ENCODE measurements around the gene CLCN1.

CLCN1 gene

DNA sequence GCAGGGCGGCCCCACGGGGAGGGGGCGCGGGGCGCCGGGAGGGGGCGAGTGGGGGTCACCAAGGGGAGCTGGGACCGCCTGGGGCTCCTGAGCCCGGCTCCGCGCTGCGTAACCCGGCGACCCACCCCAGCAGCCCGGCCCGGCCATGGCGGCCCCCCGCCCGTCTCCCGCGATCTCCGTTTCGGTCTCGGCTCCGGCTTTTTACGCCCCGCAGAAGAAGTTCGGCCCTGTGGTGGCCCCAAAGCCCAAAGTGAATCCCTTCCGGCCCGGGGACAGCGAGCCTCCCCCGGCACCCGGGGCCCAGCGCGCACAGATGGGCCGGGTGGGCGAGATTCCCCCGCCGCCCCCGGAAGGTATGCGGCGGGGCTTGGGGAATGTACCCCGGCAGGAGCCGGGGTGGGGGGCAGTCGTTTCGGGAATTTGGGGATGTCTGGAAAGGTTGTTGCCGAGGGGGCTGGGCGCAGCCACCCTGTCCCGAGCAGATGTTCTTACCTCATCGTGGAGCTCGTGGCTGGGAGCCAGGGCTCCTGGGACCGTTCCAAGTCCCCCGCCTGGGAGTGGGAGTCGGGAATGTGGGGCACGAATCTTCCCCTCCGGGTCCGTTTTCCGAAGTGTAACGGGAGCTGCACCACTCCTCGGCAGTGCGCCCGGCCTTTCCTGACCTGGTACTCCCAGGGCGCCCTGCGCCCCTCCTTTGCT is 65.7 kb downstream of the CLCN1 start:
- H3K79me1 ChIP-seq (ENCODE audit: low read depth, low read length) = peaks cover 4% of the 10 kb centered on the region
- H3K4me1 ChIP-seq (ENCODE audit: control insufficient read depth in 2 of 2, insufficient read depth in 1 of 2, low read depth in 1 of 2, low read length in 2 of 2) = peaks cover 16 to 18% of the 10 kb centered on the region in 2 donors
- H3K27ac ChIP-seq (replicated peaks; ENCODE audit: low read length) = no peak overlapping the region
- H3K4ac ChIP-seq (ENCODE audit: low read length) = no peak overlapping the region
- H2BK15ac ChIP-seq (ENCODE audit: low read length) = no peak overlapping the region
- peak overlapping the region; percentile 76 to 94 for H3K4me3 ChIP-seq (ENCODE audit: low read length in 2 of 2)
- H2BK5ac ChIP-seq (ENCODE audit: low read length) = peak overlapping the region; percentile 79
- peak overlapping the region; percentile 73 for H3K4me2 ChIP-seq (ENCODE audit: insufficient read depth, low read length, poor library complexity, severe bottlenecking)
- no peak overlapping the region for H3K14ac ChIP-seq (ENCODE audit: low read length)
- peak overlapping the region; percentile 72 for H3K9ac ChIP-seq (ENCODE audit: low read depth, low read length, poor library complexity)
- peak overlapping the region; percentile 34 for H2AK5ac ChIP-seq (ENCODE audit: low read depth, low read length)
- H4K8ac ChIP-seq (ENCODE audit: low read depth, low read length) = no peak overlapping the region
- H3K36me3 ChIP-seq (replicated peaks in 1 of 2; ENCODE audit: control insufficient read depth in 2 of 2, insufficient read depth in 2 of 2, low read length in 2 of 2) = peaks cover 8 to 32% of the 10 kb centered on the region in 2 donors
- H3K9me3 ChIP-seq (replicated peaks in 1 of 2; ENCODE audit: control insufficient read depth in 2 of 2, insufficient read depth in 1 of 2, low read depth in 1 of 2, low read length in 2 of 2) = peaks cover 0 to 2% of the 10 kb centered on the region in 2 donors
- DNase-seq (ENCODE audit: low spot score) = no peak
- H3K18ac ChIP-seq (ENCODE audit: low read length) = peak overlapping the region; percentile 93
- no peak overlapping the region for H2BK12ac ChIP-seq (ENCODE audit: low read length)
- no CpG with 5 or more reads among the region's 64 CpGs for WGBS, 2 donors (ENCODE audit: extremely low coverage in 2 of 2, insufficient read length in 2 of 2, insufficient replicate concordance in 1 of 2)
- H4K91ac ChIP-seq (ENCODE audit: low read depth, low read length, poor library complexity) = no peak overlapping the region
- H3K23ac ChIP-seq (ENCODE audit: low read depth, low read length, poor library complexity) = peak overlapping the region; percentile 92
- H3K27me3 ChIP-seq (ENCODE audit: control insufficient read depth in 3 of 3, insufficient read depth in 3 of 3, low read depth in 1 of 3, low read length in 3 of 3) = no peaks in the 10 kb centered on the region
- H2AFZ ChIP-seq (ENCODE audit: low read length) = peak overlapping the region; percentile 96
- no peak overlapping the region for H2BK120ac ChIP-seq (ENCODE audit: low read depth, low read length)

DNA sequence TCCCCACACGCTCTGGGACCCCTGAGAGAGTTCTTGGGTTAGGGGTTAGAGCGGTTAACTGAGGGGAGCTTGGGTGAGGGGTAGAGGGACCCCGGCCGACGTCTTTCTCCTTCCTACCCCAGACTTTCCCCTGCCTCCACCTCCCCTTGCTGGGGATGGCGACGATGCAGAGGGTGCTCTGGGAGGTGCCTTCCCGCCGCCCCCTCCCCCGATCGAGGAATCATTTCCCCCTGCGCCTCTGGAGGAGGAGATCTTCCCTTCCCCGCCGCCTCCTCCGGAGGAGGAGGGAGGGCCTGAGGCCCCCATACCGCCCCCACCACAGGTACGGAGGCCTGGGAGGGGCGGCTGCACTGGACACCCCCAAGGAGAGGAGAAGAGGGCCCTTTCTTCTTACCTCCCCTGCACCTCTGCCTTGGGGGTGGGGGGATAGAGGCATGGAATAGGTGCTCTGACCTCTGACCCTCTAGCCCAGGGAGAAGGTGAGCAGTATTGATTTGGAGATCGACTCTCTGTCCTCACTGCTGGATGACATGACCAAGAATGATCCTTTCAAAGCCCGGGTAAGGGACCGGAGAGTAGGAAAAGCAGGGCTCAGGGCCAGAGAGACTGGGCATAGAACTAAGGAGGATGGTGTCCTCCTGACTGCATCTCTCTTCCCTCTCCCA is 66.3 kb downstream of the CLCN1 start:
- Histone ChIP-seq H3K27ac (replicated peaks; ENCODE audit: low read length) (no peak overlapping the region), H4K8ac (ENCODE audit: low read depth, low read length) (no peak overlapping the region), H2AFZ (ENCODE audit: low read length) (peak overlapping the region; percentile 96), H2BK120ac (ENCODE audit: low read depth, low read length) (no peak overlapping the region), H2BK5ac (ENCODE audit: low read length) (peak overlapping the region; percentile 79), H3K9ac (ENCODE audit: low read depth, low read length, poor library complexity) (peak overlapping the region; percentile 61), H3K27me3 (ENCODE audit: control insufficient read depth in 3 of 3, insufficient read depth in 3 of 3, low read depth in 1 of 3, low read length in 3 of 3) (no peaks in the 10 kb centered on the region), H2AK5ac (ENCODE audit: low read depth, low read length) (peak overlapping the region; percentile 34), H3K23ac (ENCODE audit: low read depth, low read length, poor library complexity) (peak overlapping the region; percentile 44), H2BK12ac (ENCODE audit: low read length) (no peak overlapping the region), H3K4me2 (ENCODE audit: insufficient read depth, low read length, poor library complexity, severe bottlenecking) (peak overlapping the region; percentile 73), H3K14ac (ENCODE audit: low read length) (no peak overlapping the region), H3K9me3 (replicated peaks in 1 of 2; ENCODE audit: control insufficient read depth in 2 of 2, insufficient read depth in 1 of 2, low read depth in 1 of 2, low read length in 2 of 2) (peaks cover 0 to 2% of the 10 kb centered on the region in 2 donors), H3K4ac (ENCODE audit: low read length) (no peak overlapping the region), H3K36me3 (replicated peaks in 1 of 2; ENCODE audit: control insufficient read depth in 2 of 2, insufficient read depth in 2 of 2, low read length in 2 of 2) (peaks cover 8 to 39% of the 10 kb centered on the region in 2 donors), H3K79me1 (ENCODE audit: low read depth, low read length) (peaks cover 4% of the 10 kb centered on the region), H3K4me3 (ENCODE audit: low read length in 2 of 2) (peak overlapping the region; percentile 76 to 94), H3K4me1 (ENCODE audit: control insufficient read depth in 2 of 2, insufficient read depth in 1 of 2, low read depth in 1 of 2, low read length in 2 of 2) (peaks cover 16 to 19% of the 10 kb centered on the region in 2 donors), H2BK15ac (ENCODE audit: low read length) (no peak overlapping the region), H3K18ac (ENCODE audit: low read length) (peak overlapping the region; percentile 93), H4K91ac (ENCODE audit: low read depth, low read length, poor library complexity) (no peak overlapping the region)
- no peak for DNase-seq (ENCODE audit: low spot score)
- no CpG with 5 or more reads among the region's 21 CpGs for WGBS, 2 donors (ENCODE audit: extremely low coverage in 2 of 2, insufficient read length in 2 of 2, insufficient replicate concordance in 1 of 2)

DNA sequence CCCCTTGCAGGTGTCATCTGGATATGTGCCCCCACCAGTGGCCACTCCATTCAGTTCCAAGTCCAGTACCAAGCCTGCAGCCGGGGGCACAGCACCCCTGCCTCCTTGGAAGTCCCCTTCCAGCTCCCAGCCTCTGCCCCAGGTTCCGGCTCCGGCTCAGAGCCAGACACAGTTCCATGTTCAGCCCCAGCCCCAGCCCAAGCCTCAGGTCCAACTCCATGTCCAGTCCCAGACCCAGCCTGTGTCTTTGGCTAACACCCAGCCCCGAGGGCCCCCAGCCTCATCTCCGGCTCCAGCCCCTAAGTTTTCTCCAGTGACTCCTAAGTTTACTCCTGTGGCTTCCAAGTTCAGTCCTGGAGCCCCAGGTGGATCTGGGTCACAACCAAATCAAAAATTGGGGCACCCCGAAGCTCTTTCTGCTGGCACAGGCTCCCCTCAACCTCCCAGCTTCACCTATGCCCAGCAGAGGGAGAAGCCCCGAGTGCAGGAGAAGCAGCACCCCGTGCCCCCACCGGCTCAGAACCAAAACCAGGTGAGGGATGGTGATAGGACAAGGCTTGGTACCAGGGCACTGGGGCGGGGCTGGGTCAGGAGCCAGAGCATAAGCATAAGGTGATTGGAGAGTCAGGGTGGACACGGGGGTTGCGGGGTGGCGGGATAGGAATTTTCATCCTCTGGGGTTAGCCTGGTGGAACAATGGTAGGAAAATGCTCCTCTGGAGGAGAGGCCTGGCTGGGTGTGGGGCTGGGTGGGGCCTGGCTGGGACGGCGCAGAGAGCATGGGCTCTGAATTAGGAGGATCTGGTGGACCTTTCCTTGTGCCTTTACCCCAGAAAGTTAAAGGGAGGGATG is 67.1 kb downstream of the CLCN1 start:
- Histone ChIP-seq H3K27me3 (ENCODE audit: control insufficient read depth in 3 of 3, insufficient read depth in 3 of 3, low read depth in 1 of 3, low read length in 3 of 3) (no peaks in the 10 kb centered on the region), H2AFZ (ENCODE audit: low read length) (no peak overlapping the region), H3K79me1 (ENCODE audit: low read depth, low read length) (peaks cover 7% of the 10 kb centered on the region), H3K23ac (ENCODE audit: low read depth, low read length, poor library complexity) (no peak overlapping the region), H3K14ac (ENCODE audit: low read length) (no peak overlapping the region), H2AK5ac (ENCODE audit: low read depth, low read length) (peak overlapping the region; percentile 40), H2BK15ac (ENCODE audit: low read length) (no peak overlapping the region), H3K4me2 (ENCODE audit: insufficient read depth, low read length, poor library complexity, severe bottlenecking) (peak overlapping the region; percentile 12), H3K9me3 (replicated peaks in 1 of 2; ENCODE audit: control insufficient read depth in 2 of 2, insufficient read depth in 1 of 2, low read depth in 1 of 2, low read length in 2 of 2) (peaks cover 0 to 2% of the 10 kb centered on the region in 2 donors), H3K4me3 (ENCODE audit: low read length in 2 of 2) (peak overlapping the region; percentile 39 to 76), H2BK5ac (ENCODE audit: low read length) (no peak overlapping the region), H4K91ac (ENCODE audit: low read depth, low read length, poor library complexity) (no peak overlapping the region), H3K27ac (replicated peaks; ENCODE audit: low read length) (no peak overlapping the region), H3K4ac (ENCODE audit: low read length) (no peak overlapping the region), H3K18ac (ENCODE audit: low read length) (no peak overlapping the region), H2BK120ac (ENCODE audit: low read depth, low read length) (no peak overlapping the region), H3K9ac (ENCODE audit: low read depth, low read length, poor library complexity) (no peak overlapping the region), H3K4me1 (ENCODE audit: control insufficient read depth in 2 of 2, insufficient read depth in 1 of 2, low read depth in 1 of 2, low read length in 2 of 2) (peaks cover 16 to 19% of the 10 kb centered on the region in 2 donors), H3K36me3 (replicated peaks in 1 of 2; ENCODE audit: control insufficient read depth in 2 of 2, insufficient read depth in 2 of 2, low read length in 2 of 2) (peaks cover 13 to 47% of the 10 kb centered on the region in 2 donors), H4K8ac (ENCODE audit: low read depth, low read length) (no peak overlapping the region), H2BK12ac (ENCODE audit: low read length) (no peak overlapping the region)
- no CpG with 5 or more reads among the region's 15 CpGs for WGBS, 2 donors (ENCODE audit: extremely low coverage in 2 of 2, insufficient read length in 2 of 2, insufficient replicate concordance in 1 of 2)
- no peak for DNase-seq (ENCODE audit: low spot score)

DNA sequence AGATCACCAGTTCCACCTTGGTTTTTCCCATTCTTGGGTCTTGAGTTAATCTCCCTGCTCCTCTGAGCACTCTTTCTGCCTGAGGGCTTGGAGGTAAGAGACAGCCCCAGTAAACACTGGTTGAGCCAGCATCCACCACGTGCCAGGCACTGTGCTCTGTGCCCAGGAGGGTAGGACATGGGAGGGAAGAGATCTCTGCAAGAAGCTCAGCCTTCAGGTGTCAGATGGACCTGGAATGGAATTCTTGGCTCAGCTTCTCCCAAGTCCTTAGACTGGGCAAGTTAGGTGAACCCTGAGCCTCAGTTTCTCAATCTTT is 67.7 kb downstream of the CLCN1 start:
- Histone ChIP-seq H3K4me1 (ENCODE audit: control insufficient read depth in 2 of 2, insufficient read depth in 1 of 2, low read depth in 1 of 2, low read length in 2 of 2) (peaks cover 16 to 19% of the 10 kb centered on the region in 2 donors), H2BK120ac (ENCODE audit: low read depth, low read length) (no peak overlapping the region), H2BK12ac (ENCODE audit: low read length) (no peak overlapping the region), H3K9me3 (replicated peaks in 1 of 2; ENCODE audit: control insufficient read depth in 2 of 2, insufficient read depth in 1 of 2, low read depth in 1 of 2, low read length in 2 of 2) (peaks cover 0 to 2% of the 10 kb centered on the region in 2 donors), H3K14ac (ENCODE audit: low read length) (no peak overlapping the region), H3K27me3 (ENCODE audit: control insufficient read depth in 3 of 3, insufficient read depth in 3 of 3, low read depth in 1 of 3, low read length in 3 of 3) (no peaks in the 10 kb centered on the region), H3K79me1 (ENCODE audit: low read depth, low read length) (peaks cover 8% of the 10 kb centered on the region), H3K18ac (ENCODE audit: low read length) (no peak overlapping the region), H3K4me3 (ENCODE audit: low read length in 2 of 2) (no peak overlapping the region), H4K91ac (ENCODE audit: low read depth, low read length, poor library complexity) (no peak overlapping the region), H3K4me2 (ENCODE audit: insufficient read depth, low read length, poor library complexity, severe bottlenecking) (no peak overlapping the region), H3K36me3 (replicated peaks in 1 of 2; ENCODE audit: control insufficient read depth in 2 of 2, insufficient read depth in 2 of 2, low read length in 2 of 2) (peaks cover 17 to 52% of the 10 kb centered on the region in 2 donors), H2AK5ac (ENCODE audit: low read depth, low read length) (no peak overlapping the region), H2BK15ac (ENCODE audit: low read length) (no peak overlapping the region), H2BK5ac (ENCODE audit: low read length) (no peak overlapping the region), H3K4ac (ENCODE audit: low read length) (no peak overlapping the region), H3K27ac (replicated peaks; ENCODE audit: low read length) (no peak overlapping the region), H2AFZ (ENCODE audit: low read length) (no peak overlapping the region), H3K9ac (ENCODE audit: low read depth, low read length, poor library complexity) (no peak overlapping the region), H3K23ac (ENCODE audit: low read depth, low read length, poor library complexity) (no peak overlapping the region), H4K8ac (ENCODE audit: low read depth, low read length) (no peak overlapping the region)
- WGBS, 2 donors (ENCODE audit: extremely low coverage in 2 of 2, insufficient read length in 2 of 2, insufficient replicate concordance in 1 of 2) = no CpG with 5 or more reads among the region's 1 CpG
- DNase-seq (ENCODE audit: low spot score) = no peak
